ENCODE measurements around the gene GMEB1.
"Not testable (repeated sequence)": the region's sequence is repeated elsewhere in the genome, so short reads cannot be mapped to it uniquely, and the experiment has no call there.

The GMEB1 gene

GRCh38 chr1:28646040-28646439 is 22.5 kb upstream of the GMEB1 start:
- Histone ChIP-seq H3K9me3 (ENCODE audit: low read depth, low read length) (no peaks in the 10 kb centered on the region), H3K9ac (ENCODE audit: insufficient read length) (no peak overlapping the region), H3K36me3 (ENCODE audit: insufficient read depth, low read length) (no peaks in the 10 kb centered on the region), H3K27ac (peak overlapping the region; percentile 84), H3K4me3 (no peak overlapping the region)
- no peak for DNase-seq (ENCODE audit: low read depth, low spot score)
- TF ChIP-seq FOXP2 (optimal IDR thresholded peaks at IDR 0.05; ENCODE audit: control extremely low read depth, extremely low read length, insufficient read depth) (no peak), EZH2 (IDR thresholded peaks at IDR 0.05) (no peak), POLR2AphosphoS5 (IDR thresholded peaks at IDR 0.05; ENCODE audit: borderline replicate concordance, low read depth, low read length) (no peak)

DNA sequence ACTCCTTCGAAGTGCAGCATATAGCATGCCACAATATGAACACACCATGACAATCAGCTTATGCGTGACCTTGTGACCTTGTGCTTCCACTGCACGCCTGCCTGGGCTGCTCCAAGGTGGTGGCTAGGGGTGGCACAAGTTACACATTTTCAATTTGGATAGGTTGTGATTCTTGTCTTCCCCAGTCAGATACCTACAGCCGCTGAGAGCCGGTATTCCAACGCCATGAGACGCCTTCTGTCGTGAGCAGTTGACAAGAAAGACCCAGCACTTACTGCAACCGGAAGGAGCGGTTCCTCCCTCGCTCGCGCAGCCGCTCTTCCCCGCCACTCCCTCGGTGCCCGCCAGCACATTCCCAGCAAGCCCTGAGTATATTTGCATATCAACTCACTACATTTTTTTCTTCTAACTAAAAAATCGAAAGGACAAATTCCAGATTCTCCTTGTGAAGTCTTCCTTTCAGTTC is 20.5 kb upstream of the GMEB1 start:
- peak; percentile 94 for DNase-seq (ENCODE audit: low read depth, low spot score)
- Histone ChIP-seq H3K9me3 (ENCODE audit: low read depth, low read length) (no peaks in the 10 kb centered on the region), H3K27ac (peak overlapping the region; percentile 99), H3K36me3 (ENCODE audit: insufficient read depth, low read length) (no peaks in the 10 kb centered on the region), H3K9ac (ENCODE audit: insufficient read length) (peak overlapping the region; percentile 94), H3K4me3 (peak overlapping the region; percentile 72)
- TF ChIP-seq POLR2AphosphoS5 (IDR thresholded peaks at IDR 0.05; ENCODE audit: borderline replicate concordance, low read depth, low read length) = no peak
- TF ChIP-seq EZH2 (IDR thresholded peaks at IDR 0.05) = no peak
- no peak for TF ChIP-seq FOXP2 (optimal IDR thresholded peaks at IDR 0.05; ENCODE audit: control extremely low read depth, extremely low read length, insufficient read depth)

DNA sequence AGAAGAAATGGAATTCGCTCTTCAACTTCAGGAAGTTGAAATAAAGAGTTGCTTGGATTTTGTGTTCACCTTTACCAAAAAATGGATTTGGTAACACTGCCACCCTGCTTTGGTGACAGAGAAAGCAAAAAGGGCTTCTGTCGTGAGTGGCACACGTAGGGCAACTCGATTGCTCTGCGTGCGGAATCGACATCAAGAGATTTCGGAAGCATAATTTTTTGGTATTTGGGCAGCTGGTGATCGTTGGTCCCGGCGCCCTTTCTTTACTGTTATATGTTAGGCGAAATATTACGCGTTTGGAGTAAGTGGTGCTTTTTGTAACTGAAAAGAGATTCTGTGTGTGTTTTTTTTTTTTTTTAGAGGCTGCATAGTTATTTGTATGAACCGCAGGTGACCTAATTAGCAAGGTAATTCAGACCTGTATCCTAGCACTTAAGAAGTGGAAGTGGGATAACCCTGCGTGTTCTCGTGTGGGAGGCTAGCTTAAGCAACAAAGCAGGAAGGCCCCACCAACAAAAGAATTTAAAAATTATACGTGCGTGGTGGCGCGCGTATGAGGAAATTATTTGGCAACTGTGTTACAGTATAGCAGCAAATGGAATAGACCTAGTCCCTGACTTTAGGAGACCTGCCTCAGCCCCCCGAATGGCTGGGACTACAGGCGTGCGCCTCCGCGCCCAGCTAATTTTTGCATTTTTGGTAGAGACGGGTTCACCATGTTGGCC is 19.9 kb upstream of the GMEB1 start, which contains the start of gene RNU11:
RNU11 (plus strand) TSS at position 127 of the 725 bp plus-strand sequence.
- H3K27ac ChIP-seq = peak within 1 kb of the TSS; percentile 99
- peak within 1 kb of the TSS; percentile 72 for H3K4me3 ChIP-seq
- H3K9me3 ChIP-seq (ENCODE audit: low read depth, low read length) = no peaks in the 10 kb centered on the region
- TF ChIP-seq FOXP2 (optimal IDR thresholded peaks at IDR 0.05; ENCODE audit: control extremely low read depth, extremely low read length, insufficient read depth) (peak; percentile 8), EZH2 (IDR thresholded peaks at IDR 0.05) (no peak), POLR2AphosphoS5 (IDR thresholded peaks at IDR 0.05; ENCODE audit: borderline replicate concordance, low read depth, low read length) (peak; percentile 100)
- H3K36me3 ChIP-seq (ENCODE audit: insufficient read depth, low read length) = no peaks in the 10 kb centered on the region
- peak; percentile 99 for DNase-seq (ENCODE audit: low read depth, low spot score)
- H3K9ac ChIP-seq (ENCODE audit: insufficient read length) = peak within 1 kb of the TSS; percentile 94

- H3K36me3 ChIP-seq (ENCODE audit: insufficient read depth, low read length); H3K4me3 ChIP-seq; H3K27ac ChIP-seq; H3K9ac ChIP-seq (ENCODE audit: insufficient read length); DNase-seq (ENCODE audit: low read depth, low spot score); H3K9me3 ChIP-seq (ENCODE audit: low read depth, low read length): not testable (repeated sequence)
Measured at GRCh38 chr1:28653063-28653462, 15.5 kb upstream of the GMEB1 start.

GRCh38 chr1:28653870-28654269 is 14.7 kb upstream of the GMEB1 start:
- DNase-seq (ENCODE audit: low read depth, low spot score); H3K36me3 ChIP-seq (ENCODE audit: insufficient read depth, low read length); H3K9me3 ChIP-seq (ENCODE audit: low read depth, low read length); H3K27ac ChIP-seq; H3K9ac ChIP-seq (ENCODE audit: insufficient read length); H3K4me3 ChIP-seq: not testable (repeated sequence)

DNA sequence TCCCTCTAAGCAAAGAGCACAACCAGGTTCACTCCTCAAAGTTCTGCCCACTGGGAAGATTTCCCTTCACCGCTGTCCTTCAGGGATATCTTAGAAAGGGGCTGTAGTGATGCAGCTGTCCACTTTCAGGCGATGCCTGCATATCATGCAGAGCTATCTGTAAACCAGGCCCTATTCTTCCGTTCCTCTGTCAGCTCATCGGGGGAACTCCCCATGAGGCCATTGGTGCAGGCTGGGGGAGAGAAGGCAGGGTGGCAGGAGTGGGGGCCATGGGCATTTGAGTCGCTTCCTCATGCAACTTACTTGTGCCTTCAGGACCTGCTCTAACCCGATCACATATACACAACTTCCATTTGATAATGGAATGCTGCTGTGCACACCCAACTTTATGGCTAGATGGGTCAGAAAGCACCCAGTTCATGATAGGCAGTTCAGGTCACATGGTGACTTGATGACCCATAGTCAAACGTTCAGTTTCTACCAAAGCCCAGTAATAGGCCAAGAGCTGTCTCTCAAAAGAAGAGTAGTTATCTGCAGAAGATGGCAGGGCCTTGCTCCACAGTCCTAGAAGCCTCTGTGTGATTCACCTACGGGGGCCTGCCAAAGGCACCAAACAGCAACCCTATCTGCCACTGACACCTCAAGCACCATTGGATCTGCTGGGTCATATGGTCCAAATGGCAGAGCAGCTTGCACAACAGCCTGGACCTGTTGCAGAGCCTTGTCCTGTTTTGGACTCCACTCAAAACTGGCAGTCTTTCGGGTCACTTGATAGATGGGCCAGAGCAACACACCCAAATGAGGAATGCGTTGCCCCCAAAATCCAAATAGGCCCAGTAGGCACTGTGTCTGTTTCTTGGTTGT is 12.9 kb upstream of the GMEB1 start:
- not testable (repeated sequence) for H3K9ac ChIP-seq (ENCODE audit: insufficient read length); H3K4me3 ChIP-seq; H3K36me3 ChIP-seq (ENCODE audit: insufficient read depth, low read length); DNase-seq (ENCODE audit: low read depth, low spot score); H3K27ac ChIP-seq; H3K9me3 ChIP-seq (ENCODE audit: low read depth, low read length)

DNA sequence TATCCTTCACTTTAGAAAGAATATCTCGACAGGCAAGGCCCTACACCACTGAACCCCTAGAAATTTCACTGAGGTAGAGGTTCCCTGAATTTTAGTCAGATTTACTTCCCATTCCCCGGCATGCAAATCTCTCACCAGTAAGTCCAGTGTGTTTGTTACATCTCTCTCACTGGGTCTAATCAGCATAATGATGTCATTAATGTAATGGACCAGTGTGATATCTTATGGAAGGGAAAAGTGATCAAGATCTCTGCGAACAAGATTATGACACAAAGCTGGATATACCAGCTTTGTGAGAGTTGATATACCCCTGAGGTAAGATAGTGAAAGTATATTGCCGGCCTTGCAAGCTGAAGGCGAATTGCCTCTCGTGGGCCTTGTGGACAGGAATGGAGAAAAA is 12.2 kb upstream of the GMEB1 start:
- DNase-seq (ENCODE audit: low read depth, low spot score) = no peak
- Histone ChIP-seq H3K36me3 (ENCODE audit: insufficient read depth, low read length) (no peaks in the 10 kb centered on the region), H3K4me3 (no peak overlapping the region), H3K9ac (ENCODE audit: insufficient read length) (no peak overlapping the region), H3K27ac (no peak overlapping the region), H3K9me3 (ENCODE audit: low read depth, low read length) (no peaks in the 10 kb centered on the region)
- no peak for TF ChIP-seq EZH2 (IDR thresholded peaks at IDR 0.05)
- no peak for TF ChIP-seq POLR2AphosphoS5 (IDR thresholded peaks at IDR 0.05; ENCODE audit: borderline replicate concordance, low read depth, low read length)
- TF ChIP-seq FOXP2 (optimal IDR thresholded peaks at IDR 0.05; ENCODE audit: control extremely low read depth, extremely low read length, insufficient read depth) = no peak

GRCh38 chr1:28663871-28664470 is 4.6 kb upstream of the GMEB1 start:
- Histone ChIP-seq H3K27ac (no peak overlapping the region), H3K9me3 (ENCODE audit: low read depth, low read length) (no peaks in the 10 kb centered on the region), H3K36me3 (ENCODE audit: insufficient read depth, low read length) (no peaks in the 10 kb centered on the region), H3K4me3 (no peak overlapping the region), H3K9ac (ENCODE audit: insufficient read length) (no peak overlapping the region)
- no peak for DNase-seq (ENCODE audit: low read depth, low spot score)
- TF ChIP-seq POLR2AphosphoS5 (IDR thresholded peaks at IDR 0.05; ENCODE audit: borderline replicate concordance, low read depth, low read length) (no peak), EZH2 (IDR thresholded peaks at IDR 0.05) (no peak), FOXP2 (optimal IDR thresholded peaks at IDR 0.05; ENCODE audit: control extremely low read depth, extremely low read length, insufficient read depth) (no peak)

All from SK-N-MC (cell line).